Sigmoid colon (tissue), 4 donors: ENCODE results near the gene HMG20A.

Experiments used
- POLR2A ChIP-seq, 2 donors: fragments of 450-650 bp; IDR thresholded peaks; one replicate each; pipeline ENCODE4 v1.6.1; 2016; ENCODE audit warnings: antibody characterized with exemption in 2 of 2, mild to moderate bottlenecking in 2 of 2, moderate library complexity in 2 of 2
- POLR2AphosphoS5 ChIP-seq, 4 donors: sonication (generic); formaldehyde crosslinking; IDR thresholded peaks; one replicate each; pipeline ENCODE4 v1.6.1; 2017; ENCODE audit warnings: antibody characterized with exemption in 4 of 4
- TF ChIP-seq, protein P1 (sequence below), 4 experiments: fragments of 450-650 bp in 3 of 4; fragments of 200-600 bp in 1 of 4; IDR thresholded peaks; one replicate each; pipeline ENCODE4 v1.5.1; 2016 to 2019; ENCODE audit warnings: antibody characterized with exemption in 4 of 4, mild to moderate bottlenecking in 3 of 4, moderate library complexity in 2 of 4

DNA sequence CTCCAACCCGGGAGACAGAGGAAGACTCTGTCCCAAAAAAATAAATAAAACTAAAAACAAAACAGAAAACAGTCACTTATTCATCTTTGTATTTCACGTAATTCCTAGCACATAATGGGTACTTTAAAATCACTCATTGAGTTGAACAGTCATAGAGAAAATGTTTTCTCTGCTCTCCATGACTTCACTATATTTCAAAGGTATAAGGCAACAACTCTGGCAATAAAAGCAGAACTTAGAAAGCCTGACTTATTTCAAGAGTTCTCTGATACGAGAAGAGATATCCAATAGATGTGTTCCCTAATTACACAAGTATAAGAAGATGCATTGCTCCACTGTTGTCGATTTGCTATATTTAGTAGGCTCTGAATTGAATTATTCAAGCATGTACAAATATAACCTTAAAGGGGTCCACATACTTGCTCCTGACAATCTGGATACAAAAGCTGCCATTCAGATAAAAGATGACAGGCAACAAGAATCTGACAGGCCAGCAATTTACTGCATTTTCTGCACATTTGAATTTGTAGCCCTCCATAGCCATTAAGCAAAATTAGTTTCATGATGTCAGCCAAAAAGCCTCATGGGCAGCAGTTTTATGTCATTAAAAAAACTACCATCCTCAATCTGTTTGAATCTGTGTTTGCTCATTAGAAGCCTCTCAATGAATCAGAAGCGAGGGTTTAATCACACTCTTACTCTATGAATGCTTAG, 48.7 kb upstream of the HMG20A start:
- TF ChIP-seq, protein P1, sequence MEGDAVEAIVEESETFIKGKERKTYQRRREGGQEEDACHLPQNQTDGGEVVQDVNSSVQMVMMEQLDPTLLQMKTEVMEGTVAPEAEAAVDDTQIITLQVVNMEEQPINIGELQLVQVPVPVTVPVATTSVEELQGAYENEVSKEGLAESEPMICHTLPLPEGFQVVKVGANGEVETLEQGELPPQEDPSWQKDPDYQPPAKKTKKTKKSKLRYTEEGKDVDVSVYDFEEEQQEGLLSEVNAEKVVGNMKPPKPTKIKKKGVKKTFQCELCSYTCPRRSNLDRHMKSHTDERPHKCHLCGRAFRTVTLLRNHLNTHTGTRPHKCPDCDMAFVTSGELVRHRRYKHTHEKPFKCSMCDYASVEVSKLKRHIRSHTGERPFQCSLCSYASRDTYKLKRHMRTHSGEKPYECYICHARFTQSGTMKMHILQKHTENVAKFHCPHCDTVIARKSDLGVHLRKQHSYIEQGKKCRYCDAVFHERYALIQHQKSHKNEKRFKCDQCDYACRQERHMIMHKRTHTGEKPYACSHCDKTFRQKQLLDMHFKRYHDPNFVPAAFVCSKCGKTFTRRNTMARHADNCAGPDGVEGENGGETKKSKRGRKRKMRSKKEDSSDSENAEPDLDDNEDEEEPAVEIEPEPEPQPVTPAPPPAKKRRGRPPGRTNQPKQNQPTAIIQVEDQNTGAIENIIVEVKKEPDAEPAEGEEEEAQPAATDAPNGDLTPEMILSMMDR (IDR thresholded peaks at IDR 0.05): no peak
- no peak for TF ChIP-seq POLR2A (IDR thresholded peaks at IDR 0.05)
- TF ChIP-seq POLR2AphosphoS5 (IDR thresholded peaks at IDR 0.05): no peak
